GM18907 (cell line): ENCODE results near the gene ATG4B.
A peak's percentile ranks its signal among the peaks of the same experiment; 100 is the strongest.
"Not testable (repeated sequence)": the region's sequence is repeated elsewhere in the genome, so short reads cannot be mapped to it uniquely, and the experiment has no call there.

Experiments
- ATAC-seq: cut with Tn5 transposase; IDR thresholded peaks from one replicate; pipeline ENCODE4 v1.9.1; 2021; ENCODE audit warnings: mild to moderate bottlenecking, moderate library complexity; ENCODE audit not compliant: unreplicated experiment

The ATG4B gene

DNA sequence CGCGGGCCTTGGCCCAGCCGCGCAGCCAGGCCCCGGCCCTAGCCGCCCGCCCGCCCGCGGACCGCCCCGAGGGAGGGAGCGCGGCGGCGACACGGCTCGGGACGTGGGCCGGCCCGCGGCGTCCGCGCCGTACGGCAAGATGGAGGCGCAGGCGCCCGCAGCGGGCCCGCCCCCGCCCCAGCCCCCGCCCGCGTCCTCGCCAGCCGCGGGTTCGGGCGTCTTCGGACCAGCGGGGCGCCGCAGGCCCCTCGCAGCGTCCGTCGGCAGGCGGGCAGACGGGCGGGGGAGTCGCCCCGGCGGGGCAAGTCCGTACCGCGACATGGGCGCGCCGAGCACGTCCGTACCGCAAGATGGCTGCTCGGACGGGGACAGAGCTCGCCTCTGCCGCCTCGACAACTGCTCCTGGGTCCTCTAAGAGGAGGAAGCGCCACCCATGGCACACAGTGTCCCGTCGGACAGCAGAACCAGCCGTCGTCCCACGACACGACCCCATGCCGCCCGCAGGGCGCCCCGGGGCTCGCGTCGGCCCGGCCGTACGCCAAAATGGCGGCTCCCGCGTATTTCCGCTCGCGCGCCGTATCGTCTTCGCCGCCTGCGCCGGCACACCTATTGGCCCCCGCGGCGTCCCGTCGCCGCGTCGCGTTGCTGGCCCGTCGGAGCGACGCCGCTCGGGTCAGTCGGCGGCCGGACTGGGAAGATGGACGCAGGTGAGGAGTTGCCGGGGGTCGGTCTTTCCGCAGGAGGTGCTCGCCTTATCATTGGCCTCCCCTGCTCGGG is at the start of gene ATG4B, which contains the start of gene THAP4:
TSS of gene ATG4B (plus strand) at position 676 of the 777 bp plus-strand sequence. CDS start at position 698, 22 bp downstream.
TSS of gene THAP4 (minus strand) at position 141 of the 777 bp plus-strand sequence. CDS start 141 bp downstream, outside the sequence.
- peak; percentile 71 for ATAC-seq

- not testable (repeated sequence) for ATAC-seq
Measured at GRCh38 chr2:241589863-241590262, 47.6 kb upstream of the ATG4B start.

- not testable (repeated sequence) for ATAC-seq
Measured at GRCh38 chr2:241590496-241591455, 46.7 kb upstream of the ATG4B start.

- ATAC-seq = no peak
Measured at GRCh38 chr2:241592126-241592845, 45.2 kb upstream of the ATG4B start.

DNA sequence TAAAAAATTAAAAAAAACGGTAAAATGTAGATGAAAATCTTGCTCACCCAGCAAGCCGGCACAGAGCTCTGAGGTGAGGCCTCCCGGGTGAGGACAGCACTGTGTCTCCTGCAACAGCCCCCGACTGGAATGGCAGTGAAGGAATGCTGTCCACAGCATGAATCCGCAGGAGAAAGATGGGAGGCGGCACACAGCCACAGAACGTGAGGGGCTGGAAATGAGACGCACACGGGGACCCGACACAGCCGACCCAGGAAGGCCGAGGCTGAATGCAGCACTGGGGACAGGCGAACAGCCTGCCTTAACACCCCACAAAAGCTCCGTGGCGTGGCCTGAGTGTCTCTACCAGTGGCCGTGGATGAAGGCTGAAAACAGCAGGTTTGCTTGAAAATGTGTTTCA is 44.2 kb upstream of the ATG4B start:
- ATAC-seq = no peak

DNA sequence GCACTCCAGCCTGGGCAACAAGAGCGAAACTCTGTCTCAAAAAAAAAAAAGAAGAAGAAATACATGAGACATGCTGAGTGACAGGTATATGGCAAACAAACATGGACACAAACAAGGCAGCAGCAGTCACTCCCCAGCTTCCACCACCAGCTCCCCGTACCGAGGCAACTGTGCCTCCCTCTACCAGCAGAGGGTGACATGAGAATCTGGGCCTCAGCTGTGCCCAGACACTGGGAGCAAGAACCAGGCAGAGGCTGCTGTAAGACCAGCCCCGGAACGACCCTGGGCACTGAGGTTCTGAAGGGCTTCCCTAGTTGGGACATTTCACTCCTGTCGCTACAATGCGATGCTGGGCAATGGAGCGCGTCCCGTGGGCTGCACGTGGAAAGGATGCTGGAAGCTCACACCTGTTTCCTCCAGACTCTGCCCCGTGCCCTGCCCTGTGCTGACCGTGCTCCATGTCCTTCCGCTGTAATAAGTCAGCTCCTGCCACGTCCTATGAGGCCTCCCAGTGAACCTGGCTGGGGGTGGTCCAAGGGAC is 41.8 kb upstream of the ATG4B start:
- no peak for ATAC-seq

DNA sequence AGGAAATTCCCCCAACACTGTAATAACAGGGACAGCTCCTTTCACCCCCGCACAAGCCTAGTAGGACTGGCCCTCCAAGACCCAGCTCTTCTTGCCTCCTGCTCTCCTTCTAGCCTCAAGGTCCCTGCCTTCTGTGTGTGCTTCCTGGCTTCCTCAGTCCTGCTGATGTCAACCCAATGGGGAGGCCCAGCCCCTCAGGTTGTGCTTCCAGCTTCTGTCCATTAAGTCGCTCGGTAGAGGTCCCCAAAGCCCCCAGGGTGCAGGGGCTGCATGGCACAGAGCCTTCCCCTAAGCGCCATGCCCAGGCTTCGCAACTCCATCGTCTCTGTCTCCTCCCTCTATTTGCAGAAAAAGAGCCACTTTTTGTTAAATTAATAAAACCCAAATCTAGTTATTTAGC is 39.9 kb upstream of the ATG4B start:
- no peak for ATAC-seq

DNA sequence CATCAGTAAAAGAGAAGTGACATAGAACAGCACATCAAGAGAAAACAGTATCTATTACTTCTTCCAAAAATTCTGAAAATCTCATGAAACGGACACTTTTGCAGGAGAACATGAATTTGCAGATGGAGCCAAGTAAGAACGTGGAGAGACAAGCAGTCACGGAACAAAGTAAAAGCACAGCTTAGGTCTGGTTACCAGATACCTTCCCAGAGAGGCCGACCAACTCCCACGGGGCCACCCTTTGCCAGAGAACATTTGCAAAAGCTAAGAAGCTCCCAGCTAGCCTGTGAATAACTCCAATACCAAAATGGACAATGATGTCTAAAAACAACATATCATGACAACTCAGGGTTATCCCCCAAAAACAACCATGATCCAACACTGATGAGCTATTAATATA is 39.4 kb upstream of the ATG4B start:
- ATAC-seq = no peak

- ATAC-seq = no peak
Measured at GRCh38 chr2:241598487-241598886, 39.0 kb upstream of the ATG4B start.

GRCh38 chr2:241599615-241600014 is 37.9 kb upstream of the ATG4B start:
- no peak for ATAC-seq

DNA sequence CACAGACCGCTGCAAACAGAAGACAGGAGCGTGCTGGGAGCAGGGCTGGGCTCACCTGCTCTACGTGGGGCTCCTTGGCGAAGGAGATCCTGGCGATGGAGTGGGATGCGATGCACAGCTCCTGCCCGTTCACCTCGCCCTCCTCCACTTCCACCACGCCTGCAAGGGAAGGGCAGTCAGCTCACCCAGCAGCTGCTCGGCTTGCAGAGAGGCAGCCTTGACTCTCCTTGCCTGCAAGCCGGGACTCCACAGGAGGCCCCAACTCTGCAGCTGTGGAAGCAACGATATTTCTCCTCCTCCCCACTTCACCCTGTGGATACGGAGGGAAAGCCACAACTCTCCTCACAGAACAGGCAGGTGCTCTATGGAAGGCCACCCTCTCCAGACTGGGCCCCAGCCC is 35.7 kb upstream of the ATG4B start:
- ATAC-seq = no peak

DNA sequence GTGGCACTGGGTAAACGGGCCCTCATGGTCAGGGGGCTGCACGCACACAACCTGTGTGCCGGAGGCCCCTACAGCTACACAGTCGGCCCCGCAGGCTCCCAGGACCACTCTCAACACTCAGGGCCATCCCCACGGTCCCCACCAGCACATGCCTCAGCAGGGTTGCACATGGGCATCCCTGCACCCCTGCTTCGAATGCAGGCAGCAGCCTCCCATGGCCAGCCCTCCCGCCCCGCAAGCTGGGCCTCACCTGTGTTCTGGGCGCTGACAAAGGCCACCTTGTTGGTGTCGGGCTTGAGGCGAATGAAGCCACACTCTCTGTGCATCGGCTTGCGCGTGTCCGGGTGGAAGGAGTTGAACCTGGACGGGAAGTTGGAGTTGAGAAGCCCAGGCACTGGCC is 34.8 kb upstream of the ATG4B start:
- ATAC-seq = no peak

DNA sequence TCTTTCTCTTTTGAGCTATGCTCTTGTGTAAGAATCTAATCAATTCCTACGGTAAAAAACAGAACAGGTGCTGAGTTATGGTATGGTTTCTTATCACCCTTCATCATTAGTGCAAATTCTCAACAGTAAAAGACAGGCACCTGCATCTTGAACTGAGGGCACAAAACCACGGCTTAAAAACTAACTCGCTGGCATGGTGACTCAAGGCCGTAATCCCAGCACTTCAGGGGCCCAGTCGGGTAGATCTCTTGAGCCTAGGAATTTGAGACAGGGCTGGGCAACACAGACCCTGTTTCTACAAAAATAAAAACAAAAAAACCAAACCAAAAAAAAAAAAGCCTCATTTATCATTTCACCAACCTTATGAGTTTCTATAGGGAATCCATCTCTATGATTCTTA is 33.8 kb upstream of the ATG4B start:
- no peak for ATAC-seq

DNA sequence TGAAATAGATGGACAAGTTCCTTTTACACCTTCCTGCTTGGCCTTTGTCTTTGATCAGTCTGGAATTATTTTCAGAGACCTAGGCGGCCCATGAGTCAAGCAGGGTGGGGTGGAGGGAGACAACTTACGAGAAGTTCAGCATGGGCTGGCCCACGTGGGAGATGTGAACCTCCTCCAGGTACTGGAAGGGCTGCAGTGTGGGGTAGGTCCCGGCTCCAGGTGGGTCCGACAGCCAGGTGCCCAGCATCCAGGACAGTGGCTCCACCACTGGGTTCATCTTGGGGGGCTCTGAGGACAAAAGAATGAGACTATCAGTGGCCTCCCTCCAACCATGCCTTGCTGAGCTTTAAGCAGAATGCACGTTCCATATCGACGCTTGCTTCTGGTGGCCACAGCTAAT is 31.3 kb upstream of the ATG4B start:
- no peak for ATAC-seq

GRCh38 chr2:241607162-241607885 is 30.2 kb upstream of the ATG4B start:
- ATAC-seq = no peak

GRCh38 chr2:241608881-241609280 is 28.6 kb upstream of the ATG4B start:
- ATAC-seq = no peak

GRCh38 chr2:241609859-241610793 is 27.4 kb upstream of the ATG4B start:
- ATAC-seq = peak; percentile 90

- ATAC-seq = no peak
Measured at GRCh38 chr2:241611062-241611461, 26.4 kb upstream of the ATG4B start.
